GM12872 (cell line): Measurements from ENCODE around the gene ADAR.

ENCODE experiments used
- TF ChIP-seq, protein P1 (sequence below): IDR thresholded peaks from 3 replicates; pipeline ENCODE4 v1.5.1; 2011; ENCODE audit warnings: low read depth, mild to moderate bottlenecking, low read length, moderate library complexity; ENCODE audit not compliant: insufficient read depth

Gene ADAR

DNA sequence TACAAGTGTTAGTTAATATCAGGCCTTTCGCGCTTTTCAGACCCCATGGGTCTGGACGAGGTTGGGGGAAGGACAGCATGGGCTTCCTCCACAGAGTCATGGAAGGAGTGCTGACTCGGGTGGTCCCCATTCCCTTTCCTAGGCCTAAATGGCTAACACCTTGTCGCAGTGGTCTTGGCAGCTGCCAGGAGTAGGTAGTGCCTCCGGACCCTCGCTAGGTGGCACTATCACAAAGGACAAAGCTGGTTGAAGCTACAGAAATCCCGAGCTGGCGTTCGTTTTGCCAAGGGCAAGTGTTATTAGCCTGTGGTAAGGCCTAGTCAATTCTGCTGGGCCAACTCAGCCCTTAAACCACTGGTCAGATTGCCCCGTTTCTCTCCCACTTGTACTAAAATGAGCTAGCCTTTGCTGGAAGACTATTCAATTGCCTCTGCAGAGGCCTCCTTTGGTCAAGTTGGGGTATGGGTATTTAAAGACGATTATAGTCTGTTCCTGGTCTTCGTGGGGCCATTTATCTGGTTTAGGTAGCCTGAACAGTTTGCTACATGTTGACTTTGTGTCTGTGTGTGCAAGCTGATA lies 48.4 kb downstream of the ADAR start:
- TF ChIP-seq, protein P1, sequence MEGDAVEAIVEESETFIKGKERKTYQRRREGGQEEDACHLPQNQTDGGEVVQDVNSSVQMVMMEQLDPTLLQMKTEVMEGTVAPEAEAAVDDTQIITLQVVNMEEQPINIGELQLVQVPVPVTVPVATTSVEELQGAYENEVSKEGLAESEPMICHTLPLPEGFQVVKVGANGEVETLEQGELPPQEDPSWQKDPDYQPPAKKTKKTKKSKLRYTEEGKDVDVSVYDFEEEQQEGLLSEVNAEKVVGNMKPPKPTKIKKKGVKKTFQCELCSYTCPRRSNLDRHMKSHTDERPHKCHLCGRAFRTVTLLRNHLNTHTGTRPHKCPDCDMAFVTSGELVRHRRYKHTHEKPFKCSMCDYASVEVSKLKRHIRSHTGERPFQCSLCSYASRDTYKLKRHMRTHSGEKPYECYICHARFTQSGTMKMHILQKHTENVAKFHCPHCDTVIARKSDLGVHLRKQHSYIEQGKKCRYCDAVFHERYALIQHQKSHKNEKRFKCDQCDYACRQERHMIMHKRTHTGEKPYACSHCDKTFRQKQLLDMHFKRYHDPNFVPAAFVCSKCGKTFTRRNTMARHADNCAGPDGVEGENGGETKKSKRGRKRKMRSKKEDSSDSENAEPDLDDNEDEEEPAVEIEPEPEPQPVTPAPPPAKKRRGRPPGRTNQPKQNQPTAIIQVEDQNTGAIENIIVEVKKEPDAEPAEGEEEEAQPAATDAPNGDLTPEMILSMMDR = peak; percentile 96

DNA sequence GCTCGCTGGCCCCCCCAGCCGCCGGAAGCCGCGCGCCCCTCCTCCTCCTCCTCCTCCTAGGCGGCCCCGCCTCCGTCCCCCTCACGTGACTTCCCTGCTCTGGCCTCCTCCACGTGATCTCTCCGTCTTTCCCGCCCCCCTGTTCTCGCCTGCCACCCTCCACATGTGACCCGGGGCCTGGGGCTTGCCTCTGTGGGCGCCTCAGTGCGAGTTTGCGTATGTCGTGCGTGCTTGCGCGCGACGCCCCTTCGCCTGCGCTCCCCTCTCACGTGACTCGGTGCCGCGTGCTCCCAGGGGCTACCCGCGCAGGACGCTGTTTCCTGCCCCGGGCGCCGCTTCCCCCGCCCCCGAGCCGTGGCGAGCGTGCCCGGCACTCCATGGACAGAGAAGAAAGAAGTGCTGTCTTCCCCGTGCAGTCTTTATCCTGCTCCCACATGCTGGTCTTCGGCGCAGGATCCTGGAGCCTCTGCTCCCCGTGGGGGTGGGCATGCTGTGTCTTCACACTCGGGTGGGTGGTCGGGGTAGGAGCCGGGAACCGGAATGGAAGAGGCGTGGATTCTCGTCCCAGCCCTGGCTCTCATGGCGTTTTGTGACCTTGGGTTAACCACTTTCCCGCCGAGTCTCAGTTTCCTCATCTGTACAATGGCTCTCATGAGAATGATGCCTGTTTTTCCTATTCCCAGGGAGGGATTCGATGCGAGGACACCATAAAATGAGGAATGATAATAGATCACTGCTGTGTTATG lies 49.1 kb downstream of the ADAR start:
- TF ChIP-seq, protein P1 = no peak

DNA sequence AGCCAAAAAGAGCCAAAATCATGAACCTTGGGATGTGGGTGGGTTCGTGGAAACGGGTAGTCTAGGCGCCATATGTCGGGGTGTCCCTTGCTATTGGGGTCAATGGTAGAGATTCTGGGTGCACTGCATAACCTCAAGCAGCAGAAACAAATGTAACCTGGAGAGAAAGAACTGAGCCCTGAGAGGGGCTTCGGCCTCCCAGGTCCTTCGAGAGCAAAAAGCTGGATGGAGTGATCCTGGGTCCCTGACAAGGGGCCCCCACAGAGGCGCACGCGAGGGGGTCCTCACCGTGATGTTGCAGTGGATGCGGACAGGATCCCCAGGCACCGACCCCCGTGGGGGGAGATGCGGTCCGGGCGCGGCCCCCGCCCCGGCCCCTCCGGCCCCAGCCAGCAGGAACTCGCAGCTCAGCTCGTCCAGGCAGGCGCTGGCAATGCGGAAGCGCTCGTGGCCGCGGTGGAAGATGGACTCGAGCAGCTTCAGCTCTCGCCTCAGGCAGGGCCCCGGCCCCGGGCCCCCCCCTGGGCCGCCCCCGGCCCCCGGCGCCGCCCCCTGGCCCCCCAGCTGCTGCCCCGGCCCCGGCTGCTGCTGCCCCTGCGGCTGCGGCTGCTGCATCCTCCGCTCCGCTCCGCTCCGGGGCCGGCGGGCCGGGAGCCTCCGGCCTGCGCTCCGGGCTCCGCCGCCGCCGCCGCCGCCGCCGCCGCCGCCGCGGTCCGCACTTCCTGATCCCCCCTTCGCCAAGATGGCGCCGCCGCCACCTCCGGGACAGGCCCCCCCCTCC lies 49.9 kb downstream of the ADAR start, which contains the start of gene UBE2Q1:
TSS of gene UBE2Q1 (minus strand) at position 724 of the 781 bp plus-strand sequence. CDS start at position 615, 109 bp downstream.
- TF ChIP-seq, protein P1 = no peak

DNA sequence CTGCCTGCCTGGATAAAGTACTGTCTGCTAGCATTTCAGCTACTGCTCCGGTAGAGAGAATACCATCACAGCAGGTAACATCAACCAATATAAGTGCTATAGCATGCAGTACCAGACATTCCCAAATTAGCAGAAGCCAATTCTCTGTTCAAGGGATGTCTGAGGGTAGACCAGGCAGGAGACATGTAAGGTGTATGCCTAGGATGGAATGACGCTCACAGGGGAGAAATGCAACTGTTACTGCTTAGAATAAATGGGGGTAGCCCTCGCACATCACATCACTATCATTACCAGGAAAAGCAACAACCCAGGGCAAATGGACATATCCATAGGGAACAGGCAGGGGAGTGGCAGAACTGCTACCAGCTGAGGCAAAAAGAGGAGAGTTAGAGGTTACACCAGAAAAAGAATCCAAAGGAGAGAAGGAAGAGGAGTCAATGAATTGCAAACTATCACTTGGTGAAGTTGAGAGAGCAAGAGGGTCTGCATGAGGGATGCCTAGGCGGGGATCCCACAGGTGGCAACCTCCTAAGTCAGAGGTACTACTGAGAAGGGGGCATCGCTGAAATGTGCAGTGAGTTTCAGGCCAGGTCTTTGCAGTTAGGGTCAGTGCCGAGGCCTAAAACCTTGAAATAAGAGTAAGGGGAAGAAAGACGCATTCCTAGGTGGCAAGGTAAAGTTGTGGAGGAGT lies 50.6 kb downstream of the ADAR start:
- TF ChIP-seq, protein P1 = no peak

DNA sequence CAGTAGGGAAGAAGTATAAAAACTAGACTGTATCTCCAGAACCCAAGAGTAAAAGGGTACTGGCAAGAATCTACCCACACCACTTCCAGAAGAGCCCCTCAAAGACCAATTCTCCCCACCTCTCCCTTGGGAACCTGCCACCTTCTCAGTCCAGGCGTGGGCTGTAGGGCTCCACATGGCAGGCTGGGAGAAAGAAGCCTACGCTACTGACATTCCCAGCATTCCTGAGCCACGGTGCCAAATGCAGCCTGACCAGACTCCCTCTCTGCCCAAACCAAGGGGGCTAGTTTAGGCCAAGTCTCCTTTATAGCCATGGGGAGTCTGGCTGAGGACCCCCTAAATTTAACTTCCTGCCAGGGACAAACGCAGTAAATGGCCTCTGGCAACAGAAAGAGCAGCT lies 51.6 kb downstream of the ADAR start:
- TF ChIP-seq, protein P1 = no peak

DNA sequence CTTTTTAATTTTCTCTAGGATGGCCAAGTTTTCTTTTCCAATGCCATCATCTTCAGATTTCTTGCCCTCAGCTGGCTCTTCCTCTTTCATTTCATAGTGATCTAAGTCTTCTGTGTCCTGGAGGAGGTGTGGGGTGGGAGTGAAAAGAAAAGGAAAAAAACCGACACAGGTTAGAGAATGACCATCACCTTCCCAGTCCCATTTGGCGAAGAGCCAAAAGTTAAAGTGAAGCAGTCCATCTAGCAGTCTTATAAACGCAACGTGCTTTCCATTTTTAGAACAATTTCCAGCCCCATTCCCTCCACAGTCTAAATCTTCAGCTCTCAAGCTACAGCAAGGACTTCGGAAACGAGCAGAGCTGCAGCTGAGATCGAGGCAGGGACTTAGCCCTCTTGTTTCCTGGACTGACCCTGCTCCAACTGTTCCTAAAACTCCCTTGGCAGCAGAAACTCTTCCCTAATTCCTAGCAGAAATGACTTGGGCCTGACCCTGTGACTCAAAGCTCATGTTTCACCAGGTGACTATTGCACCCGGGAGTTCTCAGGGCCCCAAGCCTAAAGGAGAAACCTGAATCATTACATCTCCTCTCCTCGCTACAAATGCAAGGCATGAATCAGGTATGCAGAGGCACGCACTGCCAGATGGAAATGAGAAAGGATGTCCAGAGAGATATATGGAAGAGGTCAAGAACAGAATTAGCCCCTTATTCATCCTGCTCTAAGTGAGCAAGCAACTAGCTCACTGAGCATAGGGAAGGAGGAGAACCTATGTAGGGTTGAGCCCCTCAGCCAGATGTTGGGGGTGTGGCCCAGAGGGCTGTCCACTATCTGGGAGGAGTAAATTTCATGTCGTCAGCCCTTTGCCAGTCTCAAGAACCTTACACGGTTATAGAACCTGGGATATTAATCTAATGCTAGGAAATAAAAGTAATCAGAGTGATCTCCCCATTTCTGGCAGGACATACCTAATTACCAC lies 54.6 kb downstream of the ADAR start:
- TF ChIP-seq, protein P1 = no peak
